ENCODE measurements around the gene PHYKPL. TPM values are rescaled to one million over a fixed set of nuclear protein-coding genes. Genes with fewer than 3 reads are reported as not detected.
A peak's percentile ranks its signal among the peaks of the same experiment; 100 is the strongest.

Gene PHYKPL
- total and polyA plus RNA-seq, 2 experiments from 2014 or later: 57.0 to 58.7 TPM

- H3K27me3 ChIP-seq: no peaks in the 10 kb centered on the region
- H3K27ac ChIP-seq: no peak overlapping the region
- no peaks in the 10 kb centered on the region for H3K9me3 ChIP-seq (ENCODE audit: low read depth)
- TF ChIP-seq, protein P1, sequence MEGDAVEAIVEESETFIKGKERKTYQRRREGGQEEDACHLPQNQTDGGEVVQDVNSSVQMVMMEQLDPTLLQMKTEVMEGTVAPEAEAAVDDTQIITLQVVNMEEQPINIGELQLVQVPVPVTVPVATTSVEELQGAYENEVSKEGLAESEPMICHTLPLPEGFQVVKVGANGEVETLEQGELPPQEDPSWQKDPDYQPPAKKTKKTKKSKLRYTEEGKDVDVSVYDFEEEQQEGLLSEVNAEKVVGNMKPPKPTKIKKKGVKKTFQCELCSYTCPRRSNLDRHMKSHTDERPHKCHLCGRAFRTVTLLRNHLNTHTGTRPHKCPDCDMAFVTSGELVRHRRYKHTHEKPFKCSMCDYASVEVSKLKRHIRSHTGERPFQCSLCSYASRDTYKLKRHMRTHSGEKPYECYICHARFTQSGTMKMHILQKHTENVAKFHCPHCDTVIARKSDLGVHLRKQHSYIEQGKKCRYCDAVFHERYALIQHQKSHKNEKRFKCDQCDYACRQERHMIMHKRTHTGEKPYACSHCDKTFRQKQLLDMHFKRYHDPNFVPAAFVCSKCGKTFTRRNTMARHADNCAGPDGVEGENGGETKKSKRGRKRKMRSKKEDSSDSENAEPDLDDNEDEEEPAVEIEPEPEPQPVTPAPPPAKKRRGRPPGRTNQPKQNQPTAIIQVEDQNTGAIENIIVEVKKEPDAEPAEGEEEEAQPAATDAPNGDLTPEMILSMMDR (IDR thresholded peaks at IDR 0.05; ENCODE audit: low read depth, low read length): no peak
- H3K36me3 ChIP-seq: no peaks in the 10 kb centered on the region
- H3K4me1 ChIP-seq (ENCODE audit: low read depth): peaks cover 3% of the 10 kb centered on the region
- DNase-seq (ENCODE audit: low read depth in 1 of 2, low spot score in 1 of 2): no peak
- H3K4me3 ChIP-seq: no peak overlapping the region
These were observed 5.1 kb upstream of the PHYKPL start for GRCh38 chr5:178237431-178238312.

- H3K9me3 ChIP-seq (ENCODE audit: low read depth): no peaks in the 10 kb centered on the region
- DNase-seq (ENCODE audit: low read depth in 1 of 2, low spot score in 1 of 2): no peak
- no peaks in the 10 kb centered on the region for H3K36me3 ChIP-seq
- no peak overlapping the region for H3K4me3 ChIP-seq
- peaks cover 3% of the 10 kb centered on the region for H3K4me1 ChIP-seq (ENCODE audit: low read depth)
- no peak overlapping the region for H3K27ac ChIP-seq
- TF ChIP-seq, protein P1 (IDR thresholded peaks at IDR 0.05; ENCODE audit: low read depth, low read length): no peak
- no peaks in the 10 kb centered on the region for H3K27me3 ChIP-seq
These were observed 4.1 kb upstream of the PHYKPL start for GRCh38 chr5:178236679-178237078.

DNA sequence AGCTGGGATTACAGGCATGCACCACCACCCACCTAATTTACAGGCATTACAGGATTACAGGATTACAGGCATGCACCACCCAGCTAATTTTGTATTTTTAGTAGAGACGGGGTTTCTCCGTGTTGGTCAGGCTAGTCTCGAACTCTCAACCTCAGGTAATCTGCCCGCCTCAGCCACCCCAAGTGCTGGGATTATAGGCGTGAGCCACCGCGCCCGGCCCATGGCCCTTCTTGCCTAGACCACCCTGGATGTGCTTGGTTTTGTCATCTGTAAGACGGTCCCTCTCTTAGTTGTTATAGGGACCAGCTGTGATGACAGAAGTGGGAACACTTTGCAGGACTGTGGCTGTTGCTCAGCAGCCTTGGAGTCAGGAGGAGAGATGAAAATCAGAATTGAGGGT is 3.5 kb upstream of the PHYKPL start:
- TF ChIP-seq, protein P1 (IDR thresholded peaks at IDR 0.05; ENCODE audit: low read depth, low read length): no peak
- Histone ChIP-seq H3K9me3 (ENCODE audit: low read depth) (no peaks in the 10 kb centered on the region), H3K4me1 (ENCODE audit: low read depth) (peaks cover 8% of the 10 kb centered on the region), H3K4me3 (no peak overlapping the region), H3K27ac (no peak overlapping the region), H3K27me3 (no peaks in the 10 kb centered on the region), H3K36me3 (no peaks in the 10 kb centered on the region)
- DNase-seq (ENCODE audit: low read depth in 1 of 2, low spot score in 1 of 2): no peak

GRCh38 chr5:178235588-178235974 is 3.0 kb upstream of the PHYKPL start:
- no peak overlapping the region for H3K4me3 ChIP-seq
- peaks cover 8% of the 10 kb centered on the region for H3K4me1 ChIP-seq (ENCODE audit: low read depth)
- H3K9me3 ChIP-seq (ENCODE audit: low read depth): no peaks in the 10 kb centered on the region
- no peaks in the 10 kb centered on the region for H3K27me3 ChIP-seq
- H3K36me3 ChIP-seq: no peaks in the 10 kb centered on the region
- TF ChIP-seq, protein P1 (IDR thresholded peaks at IDR 0.05; ENCODE audit: low read depth, low read length): no peak
- H3K27ac ChIP-seq: no peak overlapping the region
- no peak for DNase-seq (ENCODE audit: low read depth in 1 of 2, low spot score in 1 of 2)

GRCh38 chr5:178234750-178235587 is 2.4 kb upstream of the PHYKPL start:
- TF ChIP-seq, protein P1 (IDR thresholded peaks at IDR 0.05; ENCODE audit: low read depth, low read length): peak; percentile 84
- no peak overlapping the region for H3K27ac ChIP-seq
- H3K4me1 ChIP-seq (ENCODE audit: low read depth): peaks cover 8% of the 10 kb centered on the region
- no peak overlapping the region for H3K4me3 ChIP-seq
- no peaks in the 10 kb centered on the region for H3K27me3 ChIP-seq
- DNase-seq (ENCODE audit: low read depth in 1 of 2, low spot score in 1 of 2): peak; percentile 67 to 85
- H3K9me3 ChIP-seq (ENCODE audit: low read depth): no peaks in the 10 kb centered on the region
- H3K36me3 ChIP-seq: no peaks in the 10 kb centered on the region
